ENCODE measurements around the gene PWWP2B.

The PWWP2B gene

GRCh38 chr10:132395704-132396493 is 1.1 kb upstream of the PWWP2B start:
- DNase-seq: no peak

- DNase-seq: no peak
Measured at GRCh38 chr10:132396494-132397035, 435 bp upstream of the PWWP2B start.

- DNase-seq: no peak
Measured at GRCh38 chr10:132397671-132398565, 918 bp downstream of the PWWP2B start.

GRCh38 chr10:132398566-132398991 is 1.6 kb downstream of the PWWP2B start:
- no peak for DNase-seq

GRCh38 chr10:132399117-132400035 is 2.4 kb downstream of the PWWP2B start:
- no peak for DNase-seq

GRCh38 chr10:132400041-132400546 is 3.1 kb downstream of the PWWP2B start:
- DNase-seq: no peak

- DNase-seq: no peak
Measured at GRCh38 chr10:132400547-132401151, 3.6 kb downstream of the PWWP2B start.

- no peak for DNase-seq
Measured at GRCh38 chr10:132401401-132402118, 4.6 kb downstream of the PWWP2B start.

GRCh38 chr10:132402781-132403241 is 5.8 kb downstream of the PWWP2B start:
- no peak for DNase-seq

GRCh38 chr10:132403511-132404168 is 6.6 kb downstream of the PWWP2B start:
- DNase-seq: no peak

GRCh38 chr10:132404169-132404880 is 7.3 kb downstream of the PWWP2B start:
- DNase-seq: no peak

- no peak for DNase-seq
Measured at GRCh38 chr10:132404911-132405462, 8.0 kb downstream of the PWWP2B start.

- no peak for DNase-seq
Measured at GRCh38 chr10:132405463-132405991, 8.5 kb downstream of the PWWP2B start.

GRCh38 chr10:132406181-132406580 is 9.2 kb downstream of the PWWP2B start:
- DNase-seq: no peak

GRCh38 chr10:132406750-132407149 is 9.8 kb downstream of the PWWP2B start:
- DNase-seq: no peak

- no peak for DNase-seq
Measured at GRCh38 chr10:132407243-132407746, 10.3 kb downstream of the PWWP2B start.

- no peak for DNase-seq
Measured at GRCh38 chr10:132407846-132408278, 10.9 kb downstream of the PWWP2B start.

- no peak for DNase-seq
Measured at GRCh38 chr10:132408367-132408781, 11.4 kb downstream of the PWWP2B start.

Measured in cerebellar nuclear complex (tissue), 1 donor.